ENCODE measurements around the gene CDKN2B-AS1. TPM values are rescaled to one million over a fixed set of nuclear protein-coding genes. Genes with fewer than 3 reads are reported as not detected.

CDKN2B-AS1 gene
- total RNA-seq, 1 experiment from 2014 or later: 0.24 TPM

DNA sequence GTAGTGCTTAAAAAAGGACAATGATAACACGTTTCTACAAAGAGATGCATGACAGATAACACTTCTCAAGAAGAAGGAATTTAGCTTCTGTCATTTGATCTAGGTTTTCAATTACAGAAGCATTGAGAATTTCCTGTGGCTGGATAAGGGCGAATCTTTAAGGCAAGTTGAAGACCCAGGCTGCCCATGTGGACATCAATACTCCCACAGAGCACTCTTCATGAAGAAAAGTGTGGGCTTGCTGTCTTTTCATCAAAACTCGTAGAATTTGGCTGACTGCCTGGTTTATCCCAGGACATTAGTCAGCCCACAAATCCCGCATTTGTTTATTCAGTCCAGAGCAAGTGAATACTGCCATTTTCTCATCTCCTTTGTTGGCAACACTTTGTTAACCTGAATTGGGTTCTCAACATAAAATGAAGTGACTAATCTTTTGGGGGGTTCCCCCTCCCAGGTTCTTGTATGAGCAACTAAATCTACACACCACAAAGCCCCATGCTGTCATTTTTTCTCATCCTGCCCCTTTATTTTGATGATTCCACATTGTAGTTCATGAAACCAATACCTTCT is 57.9 kb downstream of the CDKN2B-AS1 start:
- H3K27ac Mint-ChIP-seq: no peak overlapping the region
- no peaks in the 10 kb centered on the region for H3K36me3 Mint-ChIP-seq
- no peaks in the 10 kb centered on the region for H3K9me3 Mint-ChIP-seq
- ChIA-PET POLR2A (no interaction called here), CTCF (interaction anchor here (1.0 to 3.2 kb wide), 2 partner anchors 67 to 192 kb away, joined by 6 to 11 read pairs; no protein-coding TSS in a partner anchor)
- H3K4me3 Mint-ChIP-seq: no peak overlapping the region
- TF ChIP-seq, protein P1, sequence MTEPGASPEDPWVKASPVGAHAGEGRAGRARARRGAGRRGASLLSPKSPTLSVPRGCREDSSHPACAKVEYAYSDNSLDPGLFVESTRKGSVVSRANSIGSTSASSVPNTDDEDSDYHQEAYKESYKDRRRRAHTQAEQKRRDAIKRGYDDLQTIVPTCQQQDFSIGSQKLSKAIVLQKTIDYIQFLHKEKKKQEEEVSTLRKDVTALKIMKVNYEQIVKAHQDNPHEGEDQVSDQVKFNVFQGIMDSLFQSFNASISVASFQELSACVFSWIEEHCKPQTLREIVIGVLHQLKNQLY (CRISPR knock-in tag; IDR thresholded peaks at IDR 0.05): no peak
- TF ChIP-seq ZNF263 (CRISPR knock-in tag; IDR thresholded peaks at IDR 0.05; ENCODE audit: low read depth) (no peak), MYBL2 (CRISPR knock-in tag; IDR thresholded peaks at IDR 0.05) (no peak), TCF7 (CRISPR knock-in tag; IDR thresholded peaks at IDR 0.05; ENCODE audit: low read depth) (no peak), NFYB (CRISPR knock-in tag; conservative IDR thresholded peaks at IDR 0.05; ENCODE audit: low read depth) (no peak), FOXK1 (CRISPR knock-in tag; IDR thresholded peaks at IDR 0.05) (no peak), FOXJ3 (CRISPR knock-in tag; IDR thresholded peaks at IDR 0.05; ENCODE audit: borderline replicate concordance) (no peak), ZBTB21 (CRISPR knock-in tag; IDR thresholded peaks at IDR 0.05; ENCODE audit: borderline replicate concordance) (no peak), ZNF219 (CRISPR knock-in tag; IDR thresholded peaks at IDR 0.05; ENCODE audit: borderline replicate concordance) (no peak), JAZF1 (CRISPR knock-in tag; IDR thresholded peaks at IDR 0.05) (no peak), ZNF138 (CRISPR knock-in tag; conservative IDR thresholded peaks at IDR 0.05) (no peak)
- TF ChIP-seq, protein P2, sequence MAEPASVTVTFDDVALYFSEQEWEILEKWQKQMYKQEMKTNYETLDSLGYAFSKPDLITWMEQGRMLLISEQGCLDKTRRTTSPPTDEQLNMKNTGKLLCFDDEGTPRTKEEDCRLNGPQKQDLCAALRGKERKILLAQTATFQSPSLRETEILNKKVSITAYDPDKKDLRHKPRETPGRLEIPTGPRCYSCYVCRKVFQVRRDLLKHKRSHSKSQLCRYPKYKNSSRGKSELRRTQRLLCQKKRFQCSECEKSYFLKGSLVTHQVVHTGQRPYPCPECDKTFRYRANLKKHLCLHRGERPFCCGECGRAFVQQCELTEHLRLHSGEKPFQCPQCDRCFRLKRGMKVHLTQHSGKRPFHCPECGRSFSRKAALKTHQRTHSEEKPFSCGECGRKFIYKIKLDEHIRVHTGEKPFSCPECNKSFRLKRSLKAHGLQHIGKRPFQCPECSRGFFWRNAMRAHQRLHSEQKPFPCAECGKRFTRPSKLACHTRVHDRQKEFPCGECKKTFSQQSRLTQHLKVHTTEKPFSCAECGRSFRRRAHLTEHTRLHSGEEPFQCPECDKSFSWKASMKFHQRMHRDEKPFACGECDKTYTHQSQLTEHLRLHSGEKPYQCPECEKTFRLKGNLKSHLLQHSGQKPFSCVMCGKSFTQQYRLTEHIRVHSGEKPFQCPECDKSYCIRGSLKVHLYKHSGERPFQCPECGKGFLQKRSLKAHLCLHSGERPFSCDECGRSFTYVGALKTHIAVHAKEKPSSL (CRISPR knock-in tag; conservative IDR thresholded peaks at IDR 0.05): no peak
- TF ChIP-seq, protein P3, sequence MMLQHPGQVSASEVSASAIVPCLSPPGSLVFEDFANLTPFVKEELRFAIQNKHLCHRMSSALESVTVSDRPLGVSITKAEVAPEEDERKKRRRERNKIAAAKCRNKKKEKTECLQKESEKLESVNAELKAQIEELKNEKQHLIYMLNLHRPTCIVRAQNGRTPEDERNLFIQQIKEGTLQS (CRISPR knock-in tag; conservative IDR thresholded peaks at IDR 0.05): no peak
- TF ChIP-seq, protein P4, sequence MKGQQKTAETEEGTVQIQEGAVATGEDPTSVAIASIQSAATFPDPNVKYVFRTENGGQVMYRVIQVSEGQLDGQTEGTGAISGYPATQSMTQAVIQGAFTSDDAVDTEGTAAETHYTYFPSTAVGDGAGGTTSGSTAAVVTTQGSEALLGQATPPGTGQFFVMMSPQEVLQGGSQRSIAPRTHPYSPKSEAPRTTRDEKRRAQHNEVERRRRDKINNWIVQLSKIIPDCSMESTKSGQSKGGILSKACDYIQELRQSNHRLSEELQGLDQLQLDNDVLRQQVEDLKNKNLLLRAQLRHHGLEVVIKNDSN (CRISPR knock-in tag; IDR thresholded peaks at IDR 0.05): no peak
- TF ChIP-seq, protein P5, sequence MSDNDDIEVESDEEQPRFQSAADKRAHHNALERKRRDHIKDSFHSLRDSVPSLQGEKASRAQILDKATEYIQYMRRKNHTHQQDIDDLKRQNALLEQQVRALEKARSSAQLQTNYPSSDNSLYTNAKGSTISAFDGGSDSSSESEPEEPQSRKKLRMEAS (CRISPR knock-in tag; IDR thresholded peaks at IDR 0.05): no peak
- H3K4me1 Mint-ChIP-seq: peaks cover 5% of the 10 kb centered on the region; the same call in 1 of the 2 replicates
- no peaks in the 10 kb centered on the region for H3K27me3 Mint-ChIP-seq (ENCODE audit: low read depth)
- no peak for DNase-seq (ENCODE audit: low spot score)
- ATAC-seq: no peak

DNA sequence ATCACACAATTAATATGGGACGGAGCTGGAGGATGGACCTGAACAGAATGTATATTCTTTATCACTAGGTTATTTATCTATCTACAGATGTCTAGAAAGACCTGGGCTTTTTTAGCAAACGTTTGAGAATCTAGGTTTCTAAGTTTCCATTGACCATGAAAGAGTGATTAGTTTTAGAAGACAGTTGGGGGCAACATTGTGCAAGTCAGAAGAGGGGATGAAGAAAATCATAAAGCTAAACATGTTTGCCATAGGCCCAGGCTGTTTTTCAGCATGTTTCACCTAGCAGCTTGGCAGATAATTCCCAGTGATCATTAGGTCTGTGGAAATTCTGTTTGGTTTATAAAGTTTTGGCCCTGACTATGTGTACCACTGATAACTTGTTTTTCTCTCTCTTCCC is 58.6 kb downstream of the CDKN2B-AS1 start:
- ChIA-PET CTCF (interaction anchor here (0.6 to 3.2 kb wide), 5 partner anchors 44 to 191 kb away, joined by 3 to 11 read pairs (median 3); partner anchors contain the start of gene CDKN2B), POLR2A (no interaction called here)
- DNase-seq (ENCODE audit: low spot score): no peak
- Mint-ChIP-seq H3K27ac (no peak overlapping the region), H3K4me3 (no peak overlapping the region), H3K27me3 (ENCODE audit: low read depth) (no peaks in the 10 kb centered on the region), H3K36me3 (peaks cover under 1% of the 10 kb centered on the region; the same call in 1 of the 2 replicates), H3K4me1 (peaks cover 5% of the 10 kb centered on the region; the same call in 1 of the 2 replicates), H3K9me3 (peaks cover 2% of the 10 kb centered on the region)
- ATAC-seq: no peak
- TF ChIP-seq NFATC4 (CRISPR knock-in tag; IDR thresholded peaks at IDR 0.05): no peak
- TF ChIP-seq NR3C1 (CRISPR knock-in tag; conservative IDR thresholded peaks at IDR 0.05; ENCODE audit: low read depth): no peak
- TF ChIP-seq CREB1 (CRISPR knock-in tag; IDR thresholded peaks at IDR 0.05): no peak
- no peak for TF ChIP-seq ZNF219 (CRISPR knock-in tag; IDR thresholded peaks at IDR 0.05; ENCODE audit: borderline replicate concordance)
- TF ChIP-seq, protein P4 (CRISPR knock-in tag; IDR thresholded peaks at IDR 0.05): no peak
- TF ChIP-seq IRF2 (CRISPR knock-in tag; IDR thresholded peaks at IDR 0.05; ENCODE audit: borderline replicate concordance, low read depth): no peak
- TF ChIP-seq, protein P6, sequence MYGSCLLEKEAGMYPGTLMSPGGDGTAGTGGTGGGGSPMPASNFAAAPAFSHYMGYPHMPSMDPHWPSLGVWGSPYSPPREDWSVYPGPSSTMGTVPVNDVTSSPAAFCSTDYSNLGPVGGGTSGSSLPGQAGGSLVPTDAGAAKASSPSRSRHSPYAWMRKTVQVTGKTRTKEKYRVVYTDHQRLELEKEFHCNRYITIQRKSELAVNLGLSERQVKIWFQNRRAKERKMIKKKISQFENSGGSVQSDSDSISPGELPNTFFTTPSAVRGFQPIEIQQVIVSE (CRISPR knock-in tag; IDR thresholded peaks at IDR 0.05; ENCODE audit: borderline replicate concordance): no peak
- TF ChIP-seq TCF7 (CRISPR knock-in tag; IDR thresholded peaks at IDR 0.05; ENCODE audit: low read depth): no peak
- TF ChIP-seq RELA (CRISPR knock-in tag; IDR thresholded peaks at IDR 0.05; ENCODE audit: borderline replicate concordance): no peak
- TF ChIP-seq ZNF121 (CRISPR knock-in tag; IDR thresholded peaks at IDR 0.05): no peak
- TF ChIP-seq, protein P7, sequence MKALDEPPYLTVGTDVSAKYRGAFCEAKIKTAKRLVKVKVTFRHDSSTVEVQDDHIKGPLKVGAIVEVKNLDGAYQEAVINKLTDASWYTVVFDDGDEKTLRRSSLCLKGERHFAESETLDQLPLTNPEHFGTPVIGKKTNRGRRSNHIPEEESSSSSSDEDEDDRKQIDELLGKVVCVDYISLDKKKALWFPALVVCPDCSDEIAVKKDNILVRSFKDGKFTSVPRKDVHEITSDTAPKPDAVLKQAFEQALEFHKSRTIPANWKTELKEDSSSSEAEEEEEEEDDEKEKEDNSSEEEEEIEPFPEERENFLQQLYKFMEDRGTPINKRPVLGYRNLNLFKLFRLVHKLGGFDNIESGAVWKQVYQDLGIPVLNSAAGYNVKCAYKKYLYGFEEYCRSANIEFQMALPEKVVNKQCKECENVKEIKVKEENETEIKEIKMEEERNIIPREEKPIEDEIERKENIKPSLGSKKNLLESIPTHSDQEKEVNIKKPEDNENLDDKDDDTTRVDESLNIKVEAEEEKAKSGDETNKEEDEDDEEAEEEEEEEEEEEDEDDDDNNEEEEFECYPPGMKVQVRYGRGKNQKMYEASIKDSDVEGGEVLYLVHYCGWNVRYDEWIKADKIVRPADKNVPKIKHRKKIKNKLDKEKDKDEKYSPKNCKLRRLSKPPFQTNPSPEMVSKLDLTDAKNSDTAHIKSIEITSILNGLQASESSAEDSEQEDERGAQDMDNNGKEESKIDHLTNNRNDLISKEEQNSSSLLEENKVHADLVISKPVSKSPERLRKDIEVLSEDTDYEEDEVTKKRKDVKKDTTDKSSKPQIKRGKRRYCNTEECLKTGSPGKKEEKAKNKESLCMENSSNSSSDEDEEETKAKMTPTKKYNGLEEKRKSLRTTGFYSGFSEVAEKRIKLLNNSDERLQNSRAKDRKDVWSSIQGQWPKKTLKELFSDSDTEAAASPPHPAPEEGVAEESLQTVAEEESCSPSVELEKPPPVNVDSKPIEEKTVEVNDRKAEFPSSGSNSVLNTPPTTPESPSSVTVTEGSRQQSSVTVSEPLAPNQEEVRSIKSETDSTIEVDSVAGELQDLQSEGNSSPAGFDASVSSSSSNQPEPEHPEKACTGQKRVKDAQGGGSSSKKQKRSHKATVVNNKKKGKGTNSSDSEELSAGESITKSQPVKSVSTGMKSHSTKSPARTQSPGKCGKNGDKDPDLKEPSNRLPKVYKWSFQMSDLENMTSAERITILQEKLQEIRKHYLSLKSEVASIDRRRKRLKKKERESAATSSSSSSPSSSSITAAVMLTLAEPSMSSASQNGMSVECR (CRISPR knock-in tag; IDR thresholded peaks at IDR 0.05; ENCODE audit: borderline replicate concordance): no peak
